NT2/D1 (cell line): Measurements from ENCODE around the gene MACROH2A2.

Source experiments
- SUZ12 ChIP-seq: IDR thresholded peaks from 2 replicates; pipeline ENCODE4 v1.6.1; 2011; ENCODE audit not compliant: insufficient read length, insufficient read depth; ENCODE audit errors: extremely low read depth
- YY1 ChIP-seq: IDR thresholded peaks from 2 replicates; pipeline ENCODE4 v1.6.1; 2011; ENCODE audit not compliant: insufficient read length, insufficient read depth
- ZNF274 ChIP-seq: IDR thresholded peaks from 2 replicates; pipeline ENCODE4 v1.6.1; 2011; ENCODE audit warnings: mild to moderate bottlenecking, low read depth, low read length

- TF ChIP-seq SUZ12 (no peak), YY1 (no peak), ZNF274 (no peak)
Observed at GRCh38 chr10:70048030-70048723, 4.5 kb upstream of the MACROH2A2 start.
